Left renal cortex interstitium (tissue), 4 donors: ENCODE measurements around the gene AQP9. TPM values are rescaled to one million over a fixed set of nuclear protein-coding genes. Genes with fewer than 3 reads are reported as not detected.

Experiments used
- DNase-seq, 4 donors: peaks; one replicate each; pipeline ENCODE4 v3.0.0-alpha.2; 2013; ENCODE audit warnings: low read depth in 4 of 4, low spot score in 2 of 4, missing footprints in 1 of 4
- polyA plus RNA-seq, 4 donors: library from polyadenylated mRNA; unstranded; fragments of 120-200 nt; gene quantifications; one replicate each; pipeline ENCODE4 v1.2.1, GENCODE V29; 2013; ENCODE audit not compliant: insufficient read length in 4 of 4

AQP9 gene
- polyA plus RNA-seq, 4 donors = 0.14 to 0.40 (median 0.34) TPM

DNA sequence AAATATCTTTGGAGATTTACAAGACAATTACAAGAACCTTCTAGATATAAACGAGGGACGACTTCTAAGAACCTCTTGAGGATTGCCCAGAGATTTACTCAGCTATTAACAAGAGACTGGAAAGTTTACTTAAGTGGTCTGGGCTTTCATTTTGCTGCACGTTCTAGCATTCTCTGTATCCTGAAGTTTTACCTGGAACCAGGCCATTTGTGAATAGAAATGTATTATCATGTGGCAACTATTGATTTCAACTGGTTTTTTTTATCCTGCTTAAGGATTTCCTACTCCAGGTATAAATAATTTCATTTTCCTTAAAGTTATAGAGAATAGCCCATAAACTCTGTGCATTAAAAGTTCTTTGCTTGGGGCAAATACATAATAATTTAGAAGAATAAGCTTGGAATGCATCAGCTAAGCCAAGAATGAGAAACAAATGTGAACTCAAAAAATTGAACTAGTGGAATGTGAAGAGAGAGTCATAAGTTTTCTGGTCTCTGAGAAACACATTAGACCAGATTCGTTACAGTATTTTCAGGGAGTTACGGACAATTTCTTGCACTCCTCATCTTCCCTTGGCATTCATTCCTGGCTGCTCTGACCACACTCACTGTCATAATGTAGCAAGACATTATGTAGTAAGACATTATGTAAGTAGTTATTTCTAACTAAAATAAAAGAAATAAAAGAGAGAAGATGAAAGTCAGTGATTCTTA, 1.3 kb downstream of the AQP9 start:
- no peak for DNase-seq

DNA sequence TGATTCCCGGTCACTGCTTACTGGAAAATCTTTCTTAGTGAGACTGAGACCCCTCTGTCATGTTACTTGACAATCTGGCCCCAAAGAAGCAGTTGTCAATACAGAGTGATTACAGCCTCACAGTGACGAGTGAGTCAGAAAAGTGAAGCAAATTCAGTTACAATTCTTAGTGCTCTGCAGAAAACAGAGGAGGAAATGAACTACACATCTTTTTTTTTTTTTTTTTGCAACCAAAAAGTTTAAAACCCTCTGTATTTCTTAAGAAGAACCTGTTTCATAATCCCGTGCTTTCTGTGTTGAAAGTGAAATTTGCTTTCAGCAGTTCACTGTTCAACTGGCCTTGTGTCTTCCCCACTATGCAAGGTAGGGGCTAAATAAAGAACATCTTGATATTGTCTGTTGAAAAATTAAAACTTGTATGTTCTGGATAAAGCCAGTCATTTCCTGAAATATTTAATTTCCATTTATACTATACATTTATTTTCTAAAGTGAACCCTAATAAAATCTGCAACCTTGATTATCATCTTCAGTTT, 1.9 kb downstream of the AQP9 start:
- no peak for DNase-seq

- no peak for DNase-seq
These were observed 3.7 kb downstream of the AQP9 start for GRCh38 chr15:58141894-58142293.

GRCh38 chr15:58142827-58143461, 4.8 kb downstream of the AQP9 start:
- no peak for DNase-seq

DNA sequence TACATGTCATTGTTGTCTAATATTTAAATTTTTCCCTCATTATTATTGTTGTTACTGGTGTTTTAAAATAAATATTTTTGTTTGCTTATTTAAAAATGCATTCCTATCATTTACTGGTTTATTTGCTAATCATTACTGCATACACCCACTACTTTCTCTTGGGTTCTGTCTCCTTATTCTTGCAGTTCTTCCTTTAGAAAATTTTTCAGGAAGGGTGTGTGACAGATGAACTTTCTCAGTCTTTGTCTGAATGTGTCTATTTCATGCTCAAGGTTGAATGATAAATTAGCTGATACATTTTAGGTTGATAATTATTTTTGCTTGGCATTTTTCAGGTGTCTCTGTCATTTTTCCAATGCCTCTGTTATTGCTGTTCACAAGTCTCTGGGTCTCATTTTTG, 7.4 kb downstream of the AQP9 start:
- no peak for DNase-seq

GRCh38 chr15:58146211-58146610, 8.0 kb downstream of the AQP9 start:
- DNase-seq = no peak

GRCh38 chr15:58146749-58147148, 8.6 kb downstream of the AQP9 start:
- DNase-seq = peak; percentile 24 to 40 (median 34)

DNA sequence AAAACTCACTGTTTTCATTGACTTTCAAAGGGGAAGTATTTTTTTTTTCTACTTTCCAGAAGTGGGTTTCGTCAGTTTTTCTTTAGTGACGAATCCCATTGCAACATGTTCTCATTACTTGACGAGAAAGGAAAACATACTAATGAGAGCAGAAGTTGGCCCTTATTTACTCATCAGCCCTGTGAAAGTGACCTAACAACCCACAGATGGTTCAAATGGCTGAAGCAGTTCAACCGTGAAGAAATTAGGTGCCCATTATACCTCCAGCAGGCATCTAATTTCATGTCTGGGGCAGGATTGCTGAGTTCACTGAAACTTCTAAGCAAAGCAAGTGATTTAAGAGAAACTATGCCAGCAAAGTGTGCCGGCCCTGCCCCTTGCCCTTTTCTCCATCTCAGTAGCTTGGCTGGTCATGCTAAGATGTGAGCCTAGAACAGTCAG, 9.0 kb downstream of the AQP9 start:
- peak; percentile 18 to 49 (median 42) for DNase-seq

DNA sequence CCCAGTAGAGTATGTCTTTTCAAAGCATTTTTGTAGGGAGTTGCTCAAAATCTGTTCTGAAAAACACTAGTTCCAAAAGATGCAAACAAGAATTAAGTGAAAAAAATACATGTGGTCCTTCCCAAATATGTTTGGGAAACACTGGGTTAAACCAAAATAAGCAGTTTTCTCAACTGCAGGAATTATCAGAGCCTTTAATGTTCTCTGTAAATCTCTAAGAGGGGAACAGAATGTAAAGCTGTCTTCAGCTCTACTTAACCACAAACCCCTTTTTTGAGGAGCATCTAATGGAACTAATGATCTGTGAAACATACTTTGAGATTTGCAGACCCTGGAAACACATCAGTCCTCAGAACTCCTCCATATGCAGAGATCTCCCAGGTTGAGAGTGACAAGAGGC, 9.9 kb downstream of the AQP9 start:
- no peak for DNase-seq

- no peak for DNase-seq
These were observed 10.7 kb downstream of the AQP9 start for GRCh38 chr15:58148633-58149445.

- no peak for DNase-seq
These were observed 16.6 kb downstream of the AQP9 start for GRCh38 chr15:58154769-58155168.

DNA sequence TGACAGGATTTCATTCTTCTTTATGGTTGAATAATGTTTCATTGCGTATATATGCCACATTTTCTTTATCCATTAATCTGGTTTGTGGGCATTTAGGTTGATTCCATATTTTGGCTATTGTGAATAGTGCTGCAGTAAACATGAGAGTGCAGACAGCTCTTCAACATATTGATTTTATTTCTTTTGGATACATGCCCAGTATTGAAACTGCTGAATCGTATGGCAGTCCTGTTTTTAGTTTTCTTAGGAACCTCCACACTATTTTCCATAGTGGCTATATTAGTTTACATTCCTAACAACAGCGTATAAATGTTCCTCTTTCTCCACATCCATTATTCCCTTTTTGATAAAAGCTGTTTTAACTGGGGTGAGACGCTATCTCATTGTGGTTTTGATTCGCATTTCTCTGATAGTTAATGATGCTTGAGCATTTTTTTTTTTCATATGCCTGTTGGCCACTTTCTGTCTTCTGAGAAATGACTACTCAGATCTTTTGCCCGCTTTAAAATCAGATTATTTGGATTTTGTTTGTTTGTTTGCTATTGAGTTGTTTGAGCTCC, 21.7 kb downstream of the AQP9 start:
- no peak for DNase-seq

GRCh38 chr15:58161436-58161930, 23.3 kb downstream of the AQP9 start:
- no peak for DNase-seq

- no peak for DNase-seq
These were observed 25.8 kb downstream of the AQP9 start for GRCh38 chr15:58163985-58164384.

- no peak for DNase-seq
These were observed 26.7 kb downstream of the AQP9 start for GRCh38 chr15:58164926-58165325.

DNA sequence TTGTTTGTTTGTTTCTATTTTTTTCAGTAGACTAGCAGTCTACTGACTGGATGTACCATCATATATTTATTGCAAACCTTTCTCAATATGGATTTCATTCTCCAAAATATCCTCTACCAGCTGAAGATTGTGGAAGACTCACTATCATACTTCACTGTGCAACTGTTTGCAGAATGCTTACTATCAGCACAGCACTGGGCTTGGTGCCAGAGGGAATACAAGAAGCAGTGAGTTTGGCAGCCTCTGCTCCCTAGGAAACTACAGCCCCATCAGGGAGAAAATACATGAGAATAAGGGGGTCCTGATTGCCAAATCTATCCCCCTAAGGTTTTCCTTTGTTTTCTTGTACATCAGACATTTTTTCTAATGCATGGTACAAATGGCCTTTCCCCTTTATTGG, 27.5 kb downstream of the AQP9 start:
- no peak for DNase-seq

GRCh38 chr15:58167095-58167691, 29.0 kb downstream of the AQP9 start:
- DNase-seq = no peak

- DNase-seq = no peak
These were observed 31.8 kb downstream of the AQP9 start for GRCh38 chr15:58169934-58170333.

DNA sequence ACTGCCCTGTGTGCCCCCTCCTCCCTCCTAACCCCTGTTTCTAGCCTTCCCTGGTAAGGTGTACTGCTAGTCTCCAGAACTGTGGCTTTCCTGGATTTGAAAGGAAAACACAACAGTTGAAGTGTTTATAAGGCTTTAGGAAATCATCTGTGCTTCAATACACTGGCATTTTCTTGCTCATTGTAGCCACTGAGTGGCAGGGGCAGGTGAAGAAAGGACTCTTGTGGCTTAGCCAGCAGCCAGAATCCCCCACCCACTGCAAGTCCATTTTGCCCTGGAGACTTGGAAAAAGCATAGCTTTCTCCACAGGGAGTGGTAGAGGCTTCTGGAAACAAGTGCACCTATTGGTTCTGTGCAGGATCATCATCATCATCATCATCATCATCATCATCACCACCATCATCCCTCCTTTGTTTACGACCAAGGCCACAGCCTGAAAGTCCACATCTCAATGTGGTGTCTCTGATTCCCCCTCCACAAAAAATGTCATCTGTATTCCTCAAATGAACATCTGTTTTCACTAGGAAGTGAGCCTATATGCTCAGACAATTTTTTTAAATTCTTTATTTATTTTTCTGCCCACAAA, 33.4 kb downstream of the AQP9 start:
- DNase-seq = no peak

GRCh38 chr15:58174709-58175108, 36.5 kb downstream of the AQP9 start:
- DNase-seq = no peak
